Hepatic stellate cell (primary cell): ENCODE results near the gene PALLD.

ENCODE experiments used
- DNase-seq: peaks from one replicate; pipeline ENCODE4 v3.0.0; 2011; ENCODE audit warnings: low spot score

PALLD gene

DNA sequence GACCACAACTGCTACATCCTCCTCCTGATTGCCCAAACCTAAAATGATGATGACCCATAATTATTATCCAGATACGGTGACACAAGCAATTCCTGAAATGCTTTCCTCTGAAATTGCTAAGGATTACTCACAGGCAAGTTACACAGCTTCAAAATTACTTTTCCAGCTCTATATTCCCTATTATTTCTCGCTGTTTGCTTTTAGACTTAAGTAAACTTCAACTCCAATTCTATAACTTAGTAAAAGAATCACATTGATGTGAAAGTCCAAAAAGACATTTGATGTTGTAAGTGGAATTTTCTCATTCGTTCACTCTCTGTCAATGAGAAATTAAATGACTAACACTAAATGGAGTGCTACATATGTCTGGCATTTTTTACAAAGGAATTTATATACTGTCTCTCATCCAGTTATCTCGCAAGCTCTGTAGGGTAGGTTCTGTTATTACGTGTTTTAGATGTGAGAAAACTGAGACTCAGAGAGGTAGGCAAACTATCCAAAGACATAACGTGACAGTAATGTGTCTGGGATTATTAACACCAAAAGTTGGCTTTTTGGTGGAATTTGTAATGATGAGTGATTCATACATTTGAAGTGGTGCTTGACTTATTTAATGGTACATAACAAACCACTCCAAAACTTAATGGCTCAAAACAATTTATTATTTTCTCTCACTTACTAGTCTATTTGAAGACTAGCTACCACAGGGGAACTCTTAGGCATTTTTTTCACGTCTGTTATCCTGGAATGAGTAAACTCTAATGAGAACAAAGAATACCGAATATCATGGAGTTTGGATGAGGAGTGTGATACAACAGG, 31.5 kb downstream of the PALLD start:
- DNase-seq = no peak

DNA sequence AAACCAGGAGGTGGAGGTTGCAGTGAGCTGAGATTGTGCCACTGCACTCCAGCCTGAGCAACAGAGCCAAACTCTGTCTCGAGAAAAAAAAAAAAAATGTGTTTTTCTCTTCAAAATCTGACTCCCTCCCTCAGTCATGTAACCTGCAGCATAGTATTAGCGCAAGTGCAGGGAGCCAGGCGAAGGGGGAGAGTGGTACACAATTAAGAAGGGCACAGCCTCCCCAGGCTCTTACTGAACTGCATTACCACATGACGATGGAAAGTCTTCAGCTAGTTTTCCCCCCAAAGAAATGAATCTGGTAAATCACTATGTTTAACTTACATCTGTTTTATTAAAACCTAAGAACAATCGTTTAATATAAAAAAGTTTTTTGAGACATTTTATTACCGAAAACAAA, 32.4 kb downstream of the PALLD start:
- no peak for DNase-seq

DNA sequence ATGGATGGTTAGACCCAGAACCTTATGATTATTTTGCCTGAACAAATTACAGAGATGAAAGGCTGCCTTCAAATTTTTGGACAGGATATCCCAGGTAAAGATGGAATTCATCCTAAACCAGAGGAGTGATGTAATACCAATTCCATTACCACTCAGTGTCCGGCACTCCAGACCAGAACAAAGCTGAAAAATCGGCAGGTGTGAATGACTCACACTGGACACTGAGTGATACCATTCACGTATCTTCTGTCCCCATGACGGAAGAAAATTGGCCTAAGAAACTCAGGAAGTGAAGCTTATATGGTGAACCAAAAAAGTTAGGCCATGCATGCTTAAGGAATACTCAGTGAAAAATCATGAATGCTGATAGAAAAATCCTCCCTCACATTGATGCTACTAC, 34.5 kb downstream of the PALLD start:
- no peak for DNase-seq

DNA sequence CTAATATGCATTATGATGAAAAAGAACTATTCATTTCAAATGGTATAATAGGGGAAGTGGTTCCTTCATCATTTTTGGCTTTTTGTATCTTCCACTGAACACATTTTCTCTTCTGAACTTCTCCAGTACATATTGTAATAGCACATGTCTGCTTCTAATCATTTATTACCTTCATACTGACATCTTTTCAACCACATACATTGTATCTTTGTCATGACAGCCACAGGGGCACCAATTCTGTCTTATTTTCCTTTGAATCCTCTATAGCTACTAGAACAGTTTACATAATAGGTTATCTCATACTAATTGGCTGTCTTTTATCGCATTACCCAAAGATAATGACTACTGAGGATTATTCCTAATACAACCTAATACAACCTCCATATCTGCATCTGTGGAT, 37.7 kb downstream of the PALLD start:
- DNase-seq = no peak

DNA sequence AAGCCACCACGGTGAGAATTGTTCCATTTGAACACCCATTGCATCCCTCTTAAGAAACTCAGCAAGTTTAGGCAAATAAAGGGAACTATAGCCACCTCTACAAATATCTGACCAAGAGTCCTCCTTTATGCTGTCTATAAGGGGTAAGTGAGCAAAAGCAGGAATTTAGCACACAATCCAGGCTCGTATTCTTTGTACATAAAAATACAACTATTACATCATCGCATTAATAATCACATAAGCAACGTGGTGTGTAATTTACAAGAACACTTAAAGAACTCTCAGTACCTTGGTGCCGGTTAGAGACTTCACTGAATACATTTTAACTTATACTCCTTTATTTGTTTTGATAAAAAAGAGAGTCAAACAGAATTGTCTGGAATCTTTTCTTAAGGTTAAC, 38.8 kb downstream of the PALLD start:
- DNase-seq = no peak

DNA sequence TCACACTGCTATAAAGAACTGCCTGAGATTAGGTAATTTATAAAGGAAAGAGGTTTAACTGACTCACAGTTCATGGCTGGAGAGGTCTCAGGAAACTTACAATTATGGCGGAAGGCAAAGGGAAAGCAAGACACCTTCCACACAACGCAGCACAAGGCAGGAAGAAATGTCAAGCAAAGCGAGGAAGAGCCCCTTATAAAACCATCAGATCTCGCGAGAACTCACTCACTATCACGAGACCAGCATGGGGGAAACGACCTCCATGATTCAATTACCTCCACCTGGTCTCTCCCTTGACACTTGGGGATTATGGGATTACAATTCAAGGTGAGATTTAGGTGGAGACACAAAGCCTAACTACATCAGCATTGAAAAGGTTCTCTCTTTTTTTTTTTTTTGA, 39.6 kb downstream of the PALLD start:
- no peak for DNase-seq

DNA sequence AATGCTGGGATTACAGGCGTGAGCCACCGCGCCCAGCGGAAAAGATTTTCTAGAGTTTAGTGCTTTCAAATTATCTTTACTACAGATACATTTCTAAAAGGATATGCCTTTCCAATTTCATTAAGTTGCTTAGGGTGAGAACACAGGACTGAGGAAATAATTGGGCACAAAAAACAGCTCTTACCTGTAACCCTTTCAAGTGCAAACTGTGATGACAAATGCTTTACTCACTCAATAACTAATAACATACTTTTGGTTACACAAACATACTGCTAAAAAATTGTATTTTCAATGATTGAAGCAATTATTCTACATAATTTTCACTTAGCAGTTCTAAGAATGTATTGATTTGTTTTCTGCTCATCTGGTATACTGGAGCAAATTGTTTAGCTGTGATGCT, 40.2 kb downstream of the PALLD start:
- DNase-seq = no peak

DNA sequence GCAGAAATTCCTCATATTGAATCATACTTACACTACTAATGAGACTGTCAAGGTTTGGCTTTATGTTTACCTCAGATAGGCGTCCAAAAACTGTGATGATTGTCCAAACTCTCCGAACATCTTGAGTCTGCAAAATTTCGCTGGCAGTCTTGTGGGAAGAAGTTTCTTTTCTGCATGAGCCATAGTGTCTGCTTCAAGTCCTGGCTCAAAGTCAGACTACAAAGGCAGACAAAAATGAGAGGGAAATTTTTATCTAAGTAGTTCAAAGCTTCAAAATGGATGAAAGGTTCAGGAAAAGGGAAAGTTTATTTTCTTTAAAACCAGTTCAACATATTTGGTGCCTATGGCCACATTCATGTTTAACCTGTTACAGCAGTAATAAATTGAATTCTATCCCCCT, 40.7 kb downstream of the PALLD start:
- no peak for DNase-seq

DNA sequence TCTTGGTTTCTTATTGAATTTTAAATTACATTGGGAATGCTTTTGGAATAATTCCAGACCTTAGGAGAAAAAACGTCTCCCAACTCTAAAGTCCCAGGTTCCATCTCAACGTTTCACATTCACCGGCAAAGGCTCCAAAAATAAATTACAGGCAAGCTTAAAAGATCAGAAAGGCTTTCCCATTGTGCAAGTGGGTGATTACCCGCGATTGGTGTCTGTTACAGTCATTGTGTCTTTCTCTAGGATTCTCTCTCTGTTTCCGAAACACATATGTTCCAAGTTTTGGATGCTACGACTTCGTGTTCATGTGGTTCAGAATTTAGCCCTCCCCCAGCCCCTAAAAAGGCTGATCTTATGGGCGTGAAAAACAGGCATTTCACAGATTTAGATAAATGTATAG, 41.8 kb downstream of the PALLD start:
- no peak for DNase-seq

DNA sequence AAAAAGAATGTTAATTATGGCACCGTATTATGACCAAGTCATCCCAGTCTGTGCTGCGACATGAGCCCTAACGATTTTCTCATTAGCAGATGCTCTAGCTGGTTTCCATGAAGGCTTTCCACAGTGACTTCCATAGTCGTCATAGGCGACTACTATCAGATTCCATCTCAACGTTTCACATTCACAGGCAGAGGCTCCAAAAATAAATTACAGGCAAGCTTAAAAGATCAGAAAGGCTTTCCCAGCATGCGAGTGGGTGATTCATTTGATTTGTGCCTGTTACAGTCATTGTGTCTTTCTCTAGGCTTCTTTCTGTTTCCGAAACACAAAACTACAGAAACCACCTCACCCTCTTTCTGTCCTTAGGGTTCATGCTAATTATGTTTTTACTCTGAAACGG, 43.2 kb downstream of the PALLD start:
- DNase-seq = peak; percentile 28

DNA sequence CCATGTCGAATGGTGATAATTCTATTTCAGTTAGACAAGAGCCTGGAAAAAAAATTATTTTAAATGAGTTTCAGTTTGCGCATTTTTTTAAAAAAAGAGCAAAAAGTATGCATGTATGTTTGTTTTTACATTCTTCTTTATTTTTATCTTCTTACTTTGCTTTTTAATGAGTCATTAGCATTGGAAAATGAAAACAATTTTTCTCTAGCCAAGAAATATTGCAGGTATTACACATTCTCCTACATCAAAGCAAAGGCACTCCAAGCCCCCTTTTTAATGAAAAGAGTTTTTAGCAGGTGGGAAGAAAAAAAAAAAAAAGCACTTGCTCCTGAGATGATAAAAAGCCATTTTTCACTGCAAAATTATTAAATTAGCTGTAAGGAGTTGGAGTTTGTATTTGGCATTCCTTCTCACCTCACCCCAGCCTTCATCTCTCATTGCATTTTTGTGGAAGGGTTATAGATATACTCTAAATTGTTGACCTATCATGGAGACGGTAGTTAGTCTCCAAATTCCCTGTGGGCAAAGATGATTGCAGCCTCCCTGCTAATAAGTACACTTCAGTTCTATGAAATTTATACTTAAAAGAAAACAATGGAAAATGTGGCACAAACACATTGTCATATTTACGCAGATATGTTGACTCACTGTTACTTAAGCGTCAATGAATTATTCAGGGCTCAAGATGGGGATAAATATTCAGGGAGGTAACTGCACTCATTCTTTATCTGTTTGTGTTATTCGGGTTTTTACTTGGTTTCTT, 43.8 kb downstream of the PALLD start:
- no peak for DNase-seq

DNA sequence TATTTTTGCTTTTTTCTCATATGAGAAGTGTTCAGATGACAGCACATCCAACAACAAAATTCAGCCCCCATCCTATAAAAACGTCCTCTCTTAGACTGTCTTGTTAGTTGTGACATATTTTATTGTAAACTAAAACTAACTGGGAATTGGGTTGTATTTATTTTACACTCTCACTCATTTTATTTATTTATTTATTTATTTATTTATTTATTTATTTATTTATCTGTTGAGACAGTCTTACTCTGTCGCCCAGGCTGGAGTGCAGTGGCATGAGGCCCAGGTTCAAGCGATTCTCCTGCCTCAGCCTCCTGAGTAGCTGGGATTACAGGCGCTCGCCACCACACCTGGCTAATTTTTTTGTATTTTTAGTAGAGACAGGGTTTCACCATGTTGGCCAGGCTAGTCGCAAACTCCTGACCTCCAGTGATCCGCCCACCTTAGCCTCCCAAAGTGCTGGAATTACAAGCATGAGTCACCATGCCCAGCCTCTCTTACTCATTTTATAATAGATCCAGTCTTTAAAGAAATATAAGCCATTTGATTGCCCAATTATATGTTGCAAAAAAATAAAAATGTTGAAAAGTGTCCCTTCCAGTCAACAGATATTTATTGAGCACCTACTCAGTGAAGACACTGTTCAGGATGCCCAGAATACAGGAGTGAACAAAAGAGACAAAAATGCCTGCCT, 44.6 kb downstream of the PALLD start:
- no peak for DNase-seq

DNA sequence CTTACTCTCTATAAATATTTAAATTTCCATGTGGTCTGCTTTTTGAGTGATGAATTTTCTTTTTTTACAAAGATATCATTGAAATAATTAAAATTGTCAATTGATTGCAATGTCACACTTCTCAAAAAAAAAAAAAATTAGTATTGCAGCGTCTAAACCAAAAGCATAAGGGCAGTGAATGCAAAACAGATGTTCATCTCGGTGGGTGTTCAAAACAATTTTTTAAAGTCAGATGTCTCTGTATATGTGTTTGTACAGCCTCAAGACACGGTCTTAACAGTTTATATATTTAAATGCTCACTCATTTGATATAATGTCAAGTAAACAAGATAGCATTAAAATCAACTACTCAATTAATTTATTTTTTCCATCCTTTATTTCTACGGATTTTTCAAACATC, 52.3 kb downstream of the PALLD start:
- DNase-seq = no peak

DNA sequence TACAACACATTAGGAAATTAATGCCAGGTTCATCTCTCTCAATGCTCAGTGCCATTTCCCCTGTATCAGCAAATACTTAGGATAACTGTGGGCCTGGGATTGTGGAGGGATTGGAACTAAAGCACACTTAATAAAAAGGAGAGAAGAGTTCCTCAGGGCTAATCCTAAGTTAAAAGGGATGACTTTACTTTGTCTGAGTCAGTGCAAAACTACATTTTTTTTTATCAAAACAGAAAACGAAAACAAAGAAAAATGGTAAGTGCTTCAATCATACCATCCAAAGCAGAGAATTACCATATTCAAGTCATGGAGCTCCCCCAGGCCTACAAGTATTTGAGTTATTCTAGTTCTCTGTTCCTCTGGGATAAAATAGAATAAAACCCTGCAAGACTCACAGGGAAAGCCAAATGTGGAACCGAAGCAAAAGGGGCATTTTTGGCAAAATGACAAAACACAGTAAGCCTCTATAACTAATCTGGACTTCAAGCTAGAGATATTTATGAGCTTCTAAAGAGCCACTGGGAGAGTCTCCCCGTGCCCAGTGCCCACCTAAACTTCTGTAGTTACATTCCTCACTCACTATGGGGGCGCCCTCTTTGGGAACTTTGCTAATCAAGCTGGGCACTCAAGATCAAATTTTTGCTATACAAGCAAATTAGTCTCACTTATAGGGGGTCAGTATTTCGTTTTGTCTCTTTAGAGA, 53.4 kb downstream of the PALLD start:
- peak; percentile 18 for DNase-seq

DNA sequence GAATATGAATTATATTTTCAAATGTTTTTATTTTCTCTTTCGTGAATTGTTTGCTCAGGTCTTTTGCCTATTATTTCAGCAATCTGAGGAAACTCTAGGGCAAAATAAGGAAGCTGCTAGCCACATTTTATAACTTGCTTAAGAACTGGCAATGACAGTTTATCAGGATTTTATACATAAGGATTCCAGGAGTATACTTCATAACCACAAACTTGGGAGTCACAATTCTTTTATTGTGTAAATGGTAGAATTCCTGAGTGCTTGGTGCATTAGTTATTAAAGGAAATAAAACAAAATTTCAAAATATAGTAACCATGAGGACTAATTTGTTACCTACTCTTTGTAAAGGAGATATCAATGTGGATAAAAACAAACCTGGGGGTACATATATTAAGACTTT, 54.4 kb downstream of the PALLD start:
- DNase-seq = peak; percentile 52

DNA sequence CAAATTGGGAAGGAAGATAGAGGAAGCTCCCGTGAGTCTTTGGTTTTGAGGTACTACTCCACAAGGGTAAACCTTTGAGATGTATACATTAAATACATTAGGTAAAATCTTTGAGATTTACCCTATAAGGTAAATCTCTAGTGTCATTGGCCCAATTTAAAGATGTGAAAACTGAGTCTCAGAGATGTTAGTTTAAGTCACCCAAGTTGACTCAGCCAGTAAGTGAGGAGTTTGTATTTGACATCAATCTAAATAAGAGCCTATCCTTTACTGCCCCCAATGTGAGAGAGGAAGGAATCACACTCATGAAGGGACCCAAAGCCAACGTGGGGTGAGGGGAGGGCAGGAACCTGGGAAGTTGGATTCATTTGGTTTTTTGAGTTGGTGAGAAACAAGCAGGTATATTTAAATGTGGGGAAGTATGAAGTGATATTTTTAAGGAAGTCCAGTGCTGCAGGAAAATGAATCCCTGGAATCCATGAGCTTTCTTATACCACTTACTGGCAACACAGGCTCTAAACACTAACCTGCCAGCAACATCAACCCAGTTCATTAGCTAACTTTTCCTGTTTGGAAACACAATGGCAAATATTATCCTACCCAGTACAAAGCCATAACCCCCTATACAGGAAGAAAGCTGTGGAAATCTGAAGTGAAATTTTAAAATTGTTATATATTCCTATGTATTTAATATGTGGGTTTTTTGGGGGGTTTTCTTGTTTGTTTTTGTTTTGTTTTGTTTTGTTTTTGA, 55.3 kb downstream of the PALLD start:
- DNase-seq = no peak

DNA sequence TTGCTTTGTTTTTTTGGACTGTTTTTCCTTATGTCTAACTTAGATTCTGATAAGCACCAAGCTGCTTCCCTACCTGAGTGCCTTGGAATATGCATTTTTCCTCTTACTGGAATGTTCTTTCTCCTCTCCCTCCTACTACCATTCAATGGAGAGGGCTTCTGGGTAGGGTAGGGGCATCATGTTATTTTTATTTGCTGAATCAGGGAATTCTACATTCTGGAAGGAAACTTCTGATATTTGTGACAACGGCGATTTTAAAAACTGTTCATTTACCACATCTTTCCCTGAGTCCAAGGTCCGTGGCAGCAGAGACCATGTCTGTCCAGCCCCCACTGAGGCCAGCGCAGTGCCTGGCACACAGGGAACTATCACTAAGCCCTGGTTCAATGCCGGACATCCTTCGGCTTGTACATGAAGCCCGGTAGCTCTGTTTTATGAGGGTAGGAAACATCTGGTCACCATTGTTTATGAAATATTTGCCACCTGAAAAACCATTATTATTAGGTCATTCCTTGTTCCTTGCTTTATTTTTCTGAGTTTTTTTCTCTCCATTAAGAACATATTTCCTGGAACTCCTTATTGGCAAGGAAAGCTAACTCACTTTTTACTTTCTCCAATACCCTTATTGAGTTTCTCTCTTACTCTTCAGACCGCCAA, 57.0 kb downstream of the PALLD start:
- DNase-seq = no peak

DNA sequence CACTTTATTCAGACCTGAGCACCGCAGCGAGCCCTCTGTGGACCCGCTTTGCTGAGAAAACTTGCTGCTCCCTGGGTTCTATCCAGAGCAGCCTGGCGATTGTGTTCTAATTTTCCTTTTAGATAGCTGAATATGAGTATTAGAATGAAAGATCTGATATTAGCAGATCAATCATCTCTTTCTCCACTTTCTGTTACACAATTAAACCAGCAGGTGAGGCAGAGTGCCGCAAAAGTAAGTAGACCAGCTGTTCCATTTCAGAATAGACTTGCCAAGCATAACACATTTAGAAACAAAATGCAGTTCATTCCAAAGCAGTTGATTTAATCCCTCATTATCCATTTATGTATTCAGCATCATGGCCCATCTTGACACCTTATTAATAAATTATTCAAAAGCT, 58.6 kb downstream of the PALLD start:
- no peak for DNase-seq

DNA sequence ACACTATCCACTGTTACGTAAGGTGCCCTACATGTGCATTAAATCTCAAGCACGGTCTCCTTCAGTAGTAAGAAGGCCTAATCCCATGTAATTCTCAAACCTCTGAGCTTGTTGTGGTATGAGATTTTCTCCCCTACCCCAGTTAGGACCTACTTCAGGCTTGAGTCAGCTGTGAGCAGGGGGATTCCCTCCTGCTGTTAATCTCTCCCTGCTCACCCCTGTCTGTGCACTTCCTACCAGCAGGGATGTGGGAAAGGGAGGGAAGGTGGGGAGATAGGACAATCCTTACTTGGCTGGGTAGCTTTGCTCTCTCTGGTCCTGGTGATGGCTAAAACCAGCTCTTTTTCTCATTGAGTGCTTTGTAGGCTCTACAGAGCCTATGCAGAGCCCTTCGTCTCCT, 60.8 kb downstream of the PALLD start:
- no peak for DNase-seq

DNA sequence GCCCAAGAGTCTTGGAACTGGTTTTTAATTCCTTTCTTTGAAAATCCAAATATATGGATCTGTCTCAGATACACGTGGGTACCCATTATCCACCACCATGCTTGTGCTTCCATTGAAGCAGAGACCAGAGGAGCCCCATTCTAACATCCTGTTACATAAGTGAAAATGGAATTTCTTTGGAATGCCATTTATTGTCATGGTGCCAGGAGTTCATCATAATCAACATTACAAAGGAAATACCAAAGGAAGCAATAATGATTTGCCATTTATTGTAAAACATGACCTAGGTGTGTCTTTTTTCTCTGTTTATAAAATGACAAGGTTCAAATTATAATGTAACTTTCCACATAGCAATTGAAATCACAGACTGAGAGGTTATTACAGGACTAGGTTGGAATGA, 61.7 kb downstream of the PALLD start:
- no peak for DNase-seq
